H1 (cell line): ENCODE measurements around the gene AFF4. TPM values are rescaled to one million over a fixed set of nuclear protein-coding genes. Genes with fewer than 3 reads are reported as not detected.

Experiments
- ATF2 ChIP-seq: IDR thresholded peaks from 2 replicates; pipeline ENCODE4 v1.6.1; 2012; ENCODE audit warnings: low read length, inconsistent platforms
- KDM1A ChIP-seq: fragments of 200-600, 300-600 bp; sonication (generic); IDR thresholded peaks from 2 replicates; pipeline ENCODE4 v1.7.1; 2016; ENCODE audit warnings: mild to moderate bottlenecking, low read length, borderline replicate concordance
- NANOG ChIP-seq: IDR thresholded peaks from 2 replicates; pipeline ENCODE4 v1.6.1; 2011; ENCODE audit warnings: low read length, low read depth, mild to moderate bottlenecking, inconsistent platforms; ENCODE audit not compliant: insufficient read depth, poor library complexity, severe bottlenecking
- POU5F1 ChIP-seq: IDR thresholded peaks from 2 replicates; pipeline ENCODE4 v1.6.1; 2011; ENCODE audit warnings: low read depth, mild to moderate bottlenecking, low read length, moderate library complexity
- polyA plus RNA-seq, 7 experiments: library from polyadenylated mRNA; depleted of rRNA in 3 of 7; stranded (reverse) in 5 of 7; unstranded in 2 of 7; fragments of >200 nt in 5 of 7; fragments of 200-250 nt in 2 of 7; gene quantifications; 1 replicate in 5 of 7; 2 replicates in 1 of 7; 4 replicates in 1 of 7; pipeline versions ENCODE4 v1.2.1 to v1.2.3, GENCODE V29; 2011 to 2013; ENCODE audit warnings: missing spikeins in 2 of 7, mixed read lengths in 2 of 7
- total RNA-seq: library from RNA; stranded (reverse); fragmentation: NEBNext Ultra II Directional; extraction: Animal tissue kit (Norgen Biotek cat#: 25700); gene quantifications from 2 replicates; pipeline ENCODE4 v1.2.1, GENCODE V29; 2021

Gene AFF4
- total and polyA plus RNA-seq, 2 of the 8 experiments (the other 6 are each of a cell fraction or from before 2014, with no cell fraction given), result 12.0 to 61.4 TPM

- TF ChIP-seq ATF2 (no peak), KDM1A (no peak), NANOG (no peak), POU5F1 (no peak)
Measured at GRCh38 chr5:132877466-132877865, 86.0 kb downstream of the AFF4 start (continued).
